Fibroblast of the aortic adventitia (primary cell): ENCODE results near the gene POLD1. TPM values are rescaled to one million over a fixed set of nuclear protein-coding genes. Genes with fewer than 3 reads are reported as not detected.

Source experiments
- DNase-seq: peaks from one replicate; pipeline ENCODE4 v3.0.0-alpha.2; 2010; ENCODE audit warnings: low read depth
- H3K4me3 ChIP-seq: 2 replicates; pipeline ENCODE4 v1.5.1; 2011; ENCODE audit warnings: low read depth, mild to moderate bottlenecking, control low read depth, low read length, moderate library complexity
- total RNA-seq: library from RNA; depleted of rRNA; stranded (reverse); fragments of >200 nt; gene quantifications from 2 replicates; pipeline ENCODE4 v1.2.3, GENCODE V29; 2012; ENCODE audit warnings: low replicate concordance
- TF ChIP-seq, protein P1 (sequence below): IDR thresholded peaks from 2 replicates; pipeline ENCODE4 v1.5.1; 2011; ENCODE audit warnings: mild to moderate bottlenecking, low read length, control low read depth, inconsistent platforms; ENCODE audit not compliant: insufficient read depth

The POLD1 gene
- total RNA-seq, 1 donor, result 29.3 TPM

DNA sequence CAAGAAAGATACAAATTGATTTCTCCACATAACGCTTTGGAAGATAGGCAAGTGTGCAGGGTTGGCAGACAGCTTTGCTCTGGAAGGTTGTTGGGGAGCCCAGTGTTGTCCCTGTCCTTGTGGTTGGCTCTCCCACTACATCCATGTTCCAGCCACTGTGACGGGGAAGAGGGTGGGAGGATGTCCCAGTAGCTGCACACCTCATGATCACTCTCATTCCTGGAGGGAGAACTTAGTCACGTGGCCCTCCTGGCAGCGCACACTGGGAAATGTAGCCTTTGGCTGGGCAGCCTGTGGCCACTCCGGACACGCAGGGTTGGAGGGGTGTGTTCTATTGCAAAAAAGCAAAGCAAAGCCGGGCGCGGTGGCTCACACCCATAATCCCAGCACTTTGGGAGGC is 9.9 kb downstream of the POLD1 start:
- no peak for DNase-seq
- no peak overlapping the region for H3K4me3 ChIP-seq
- TF ChIP-seq, protein P1, sequence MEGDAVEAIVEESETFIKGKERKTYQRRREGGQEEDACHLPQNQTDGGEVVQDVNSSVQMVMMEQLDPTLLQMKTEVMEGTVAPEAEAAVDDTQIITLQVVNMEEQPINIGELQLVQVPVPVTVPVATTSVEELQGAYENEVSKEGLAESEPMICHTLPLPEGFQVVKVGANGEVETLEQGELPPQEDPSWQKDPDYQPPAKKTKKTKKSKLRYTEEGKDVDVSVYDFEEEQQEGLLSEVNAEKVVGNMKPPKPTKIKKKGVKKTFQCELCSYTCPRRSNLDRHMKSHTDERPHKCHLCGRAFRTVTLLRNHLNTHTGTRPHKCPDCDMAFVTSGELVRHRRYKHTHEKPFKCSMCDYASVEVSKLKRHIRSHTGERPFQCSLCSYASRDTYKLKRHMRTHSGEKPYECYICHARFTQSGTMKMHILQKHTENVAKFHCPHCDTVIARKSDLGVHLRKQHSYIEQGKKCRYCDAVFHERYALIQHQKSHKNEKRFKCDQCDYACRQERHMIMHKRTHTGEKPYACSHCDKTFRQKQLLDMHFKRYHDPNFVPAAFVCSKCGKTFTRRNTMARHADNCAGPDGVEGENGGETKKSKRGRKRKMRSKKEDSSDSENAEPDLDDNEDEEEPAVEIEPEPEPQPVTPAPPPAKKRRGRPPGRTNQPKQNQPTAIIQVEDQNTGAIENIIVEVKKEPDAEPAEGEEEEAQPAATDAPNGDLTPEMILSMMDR, result no peak

DNA sequence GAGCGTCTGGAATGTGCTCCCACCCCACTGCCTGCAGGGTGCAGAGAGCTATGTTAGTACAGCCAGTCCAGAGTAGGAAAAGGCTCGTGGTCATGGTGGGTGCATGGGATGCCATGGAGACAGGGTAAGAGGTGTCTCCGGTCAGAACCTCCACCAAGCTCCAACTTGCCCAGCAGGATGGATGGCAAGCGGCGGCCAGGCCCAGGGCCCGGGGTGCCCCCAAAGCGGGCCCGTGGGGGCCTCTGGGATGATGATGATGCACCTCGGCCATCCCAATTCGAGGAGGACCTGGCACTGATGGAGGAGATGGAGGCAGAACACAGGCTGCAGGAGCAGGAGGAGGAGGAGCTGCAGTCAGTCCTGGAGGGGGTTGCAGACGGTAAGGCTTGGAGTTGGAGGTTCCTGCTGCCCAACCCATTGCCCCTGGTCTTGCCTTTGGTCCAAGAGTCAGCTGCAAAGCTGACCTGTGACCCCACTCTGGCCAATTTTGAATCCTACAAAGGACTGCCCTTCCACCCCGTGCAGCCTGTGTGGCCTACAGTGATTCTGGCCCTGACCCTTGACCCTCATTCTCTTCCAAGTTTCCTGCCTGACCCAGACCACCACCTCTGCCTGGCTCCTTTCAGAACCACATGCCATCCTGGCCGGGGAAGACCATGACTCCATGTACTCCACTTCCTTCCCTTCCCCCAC is 14.7 kb downstream of the POLD1 start:
- no peak overlapping the region for H3K4me3 ChIP-seq
- DNase-seq, result no peak
- TF ChIP-seq, protein P1, result no peak

DNA sequence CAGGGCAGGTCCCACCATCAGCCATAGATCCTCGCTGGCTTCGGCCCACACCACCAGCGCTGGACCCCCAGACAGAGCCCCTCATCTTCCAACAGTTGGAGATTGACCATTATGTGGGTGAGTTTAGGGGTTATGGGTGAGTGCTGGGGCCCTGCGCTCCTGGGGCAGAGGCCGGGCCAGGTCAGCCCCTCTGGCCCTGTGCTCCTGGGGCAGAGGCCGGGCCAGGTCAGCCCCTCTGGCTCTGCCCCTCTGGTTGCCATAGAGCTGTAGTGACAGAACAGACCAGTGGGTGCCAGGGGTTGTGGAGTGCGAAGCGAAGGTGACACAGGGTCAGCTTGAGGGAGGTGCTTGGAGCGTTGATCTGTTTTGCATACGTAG is 15.2 kb downstream of the POLD1 start:
- H3K4me3 ChIP-seq, result no peak overlapping the region
- no peak for DNase-seq
- TF ChIP-seq, protein P1, result no peak

DNA sequence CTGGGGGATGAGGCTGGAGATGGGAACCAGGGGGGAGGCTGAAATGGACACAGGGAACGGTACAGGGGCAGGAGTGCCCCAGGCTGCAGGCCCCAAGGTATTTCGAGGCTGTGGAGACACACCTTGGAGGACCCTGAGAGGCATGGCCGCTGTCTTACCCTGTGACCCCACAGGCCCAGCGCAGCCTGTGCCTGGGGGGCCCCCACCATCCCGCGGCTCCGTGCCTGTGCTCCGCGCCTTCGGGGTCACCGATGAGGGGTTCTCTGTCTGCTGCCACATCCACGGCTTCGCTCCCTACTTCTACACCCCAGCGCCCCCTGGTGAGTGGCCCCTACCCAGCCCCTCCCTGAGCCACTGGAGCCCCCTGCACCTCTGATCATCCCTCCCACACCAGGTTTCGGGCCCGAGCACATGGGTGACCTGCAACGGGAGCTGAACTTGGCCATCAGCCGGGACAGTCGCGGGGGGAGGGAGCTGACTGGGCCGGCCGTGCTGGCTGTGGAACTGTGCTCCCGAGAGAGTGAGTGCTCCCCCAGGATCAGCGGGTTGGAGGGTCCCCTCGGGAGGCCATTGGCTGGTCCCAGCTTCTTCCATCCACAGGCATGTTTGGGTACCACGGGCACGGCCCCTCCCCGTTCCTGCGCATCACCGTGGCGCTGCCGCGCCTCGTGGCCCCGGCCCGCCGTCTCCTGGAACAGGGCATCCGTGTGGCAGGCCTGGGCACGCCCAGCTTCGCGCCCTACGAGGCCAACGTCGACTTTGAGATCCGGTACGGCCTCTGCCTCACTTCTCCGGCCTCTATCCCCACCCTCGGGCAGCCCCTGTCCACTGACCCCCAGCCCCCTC is 17.7 kb downstream of the POLD1 start:
- TF ChIP-seq, protein P1, result no peak
- no peak for DNase-seq
- H3K4me3 ChIP-seq, result no peak overlapping the region

DNA sequence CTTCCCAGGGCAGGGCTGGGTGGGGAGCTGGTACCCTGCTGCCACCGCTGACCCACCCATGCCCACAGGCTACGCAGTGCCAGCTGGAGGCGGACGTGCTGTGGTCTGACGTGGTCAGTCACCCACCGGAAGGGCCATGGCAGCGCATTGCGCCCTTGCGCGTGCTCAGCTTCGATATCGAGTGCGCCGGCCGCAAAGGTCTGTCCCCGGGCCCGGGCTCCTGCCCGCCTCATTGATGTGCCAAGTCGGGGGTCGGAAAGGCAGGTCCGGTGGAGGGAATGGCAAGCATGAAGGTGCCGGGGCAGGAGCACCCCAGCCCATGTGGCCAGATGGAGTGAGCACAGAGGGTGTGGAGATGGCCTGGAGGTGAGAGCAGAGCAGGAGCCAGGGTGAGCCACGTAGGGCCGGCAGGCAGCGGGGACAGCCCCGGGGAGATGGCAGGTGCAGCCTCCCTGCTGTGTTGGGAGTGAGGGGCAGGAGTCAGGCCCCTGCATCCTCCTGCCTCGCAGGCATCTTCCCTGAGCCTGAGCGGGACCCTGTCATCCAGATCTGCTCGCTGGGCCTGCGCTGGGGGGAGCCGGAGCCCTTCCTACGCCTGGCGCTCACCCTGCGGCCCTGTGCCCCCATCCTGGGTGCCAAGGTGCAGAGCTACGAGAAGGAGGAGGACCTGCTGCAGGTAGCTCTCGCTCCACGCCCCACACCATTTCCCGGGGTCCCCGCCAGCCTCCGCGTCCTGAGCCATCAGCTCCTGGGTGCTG is 18.6 kb downstream of the POLD1 start:
- TF ChIP-seq, protein P1, result no peak
- no peak for DNase-seq
- H3K4me3 ChIP-seq, result no peak overlapping the region

DNA sequence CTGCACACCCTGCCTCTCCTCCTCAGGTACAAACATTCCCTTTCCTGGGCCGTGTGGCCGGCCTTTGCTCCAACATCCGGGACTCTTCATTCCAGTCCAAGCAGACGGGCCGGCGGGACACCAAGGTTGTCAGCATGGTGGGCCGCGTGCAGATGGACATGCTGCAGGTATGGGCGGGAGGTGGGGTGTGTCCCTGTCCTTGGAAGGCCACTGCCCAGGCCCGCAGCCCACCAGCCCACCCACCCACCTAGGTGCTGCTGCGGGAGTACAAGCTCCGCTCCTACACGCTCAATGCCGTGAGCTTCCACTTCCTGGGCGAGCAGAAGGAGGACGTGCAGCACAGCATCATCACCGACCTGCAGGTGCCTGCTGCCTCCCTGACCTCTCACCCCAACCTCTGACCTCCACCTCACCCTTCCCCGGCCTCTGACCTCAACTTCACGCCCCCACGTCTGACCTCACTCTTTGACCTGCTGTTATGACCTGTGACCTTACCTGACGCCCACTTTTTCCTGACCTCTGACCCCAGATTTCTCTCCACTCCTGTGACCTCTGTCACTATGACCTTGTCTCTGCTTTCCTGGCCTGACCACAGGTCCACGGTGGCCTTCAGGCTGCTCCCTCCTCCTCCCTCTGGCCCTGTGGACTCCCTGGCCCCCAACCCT is 22.1 kb downstream of the POLD1 start:
- TF ChIP-seq, protein P1, result no peak
- no peak for DNase-seq
- H3K4me3 ChIP-seq, result no peak overlapping the region
